Lower leg skin (tissue), 4 donors: ENCODE results near the gene WDR64. TPM values are rescaled to one million over a fixed set of nuclear protein-coding genes. Genes with fewer than 3 reads are reported as not detected.

Experiments
- DNase-seq, 2 donors: peaks; one replicate each; pipeline ENCODE4 v3.0.0-alpha.2; 2019; ENCODE audit warnings: low spot score in 2 of 2
- H3K4me3 ChIP-seq: fragments of 200-600 bp; sonication (generic); 2 replicates; pipeline ENCODE4 v1.5.1; 2017; ENCODE audit warnings: mild to moderate bottlenecking, low read depth; ENCODE audit not compliant: poor library complexity, severe bottlenecking
- CTCF ChIP-seq, 3 donors: fragments of 450-650 bp; IDR thresholded peaks; one replicate each; pipeline ENCODE4 v1.5.1; 2016; ENCODE audit warnings: antibody characterized with exemption in 3 of 3, mild to moderate bottlenecking in 3 of 3, moderate library complexity in 2 of 3
- POLR2A ChIP-seq, 2 donors: fragments of 450-650 bp; IDR thresholded peaks; one replicate each; pipeline ENCODE4 v1.6.1; 2016 to 2017; ENCODE audit warnings: antibody characterized with exemption in 2 of 2, mild to moderate bottlenecking in 1 of 2, moderate library complexity in 1 of 2
- WGBS, 2 donors: methylation state at CpG; one replicate each; pipeline ENCODE4 v1.1.5; 2018; 5-methylcytosine and 5-hydroxymethylcytosine counted together
- intact Hi-C: fragments of 100-400 bp; cut with DNase I; formaldehyde crosslinking; loops from one replicate; pipeline ENCODE4 v1.15.0; 2023; ENCODE audit warnings: low total_unique reads
- total RNA-seq, 4 donors: library from RNA; depleted of rRNA; stranded (reverse); fragments of >200 nt; gene quantifications; one replicate each; pipeline ENCODE4 v1.1.0, GENCODE V29; 2016

The WDR64 gene
- total RNA-seq, 4 donors from 2014 or later = not detected

- intact Hi-C loops = no loop called here
Measured at GRCh38 chr1:241776911-241777310, 124.8 kb downstream of the WDR64 start.

GRCh38 chr1:241778117-241778516 lies 126.0 kb downstream of the WDR64 start:
- intact Hi-C loops = no loop called here
- 89 to 97% methylated on average over 1 of the region's 1 CpG for WGBS, 2 donors
- no peak for DNase-seq
- no peak overlapping the region for H3K4me3 ChIP-seq
- TF ChIP-seq POLR2A (IDR thresholded peaks at IDR 0.05) (no peak), CTCF (IDR thresholded peaks at IDR 0.05) (no peak)

More at GRCh38 chr1:241776911-241777310, 124.8 kb downstream of the WDR64 start:
- no peak for TF ChIP-seq CTCF (IDR thresholded peaks at IDR 0.05)
- no peak for TF ChIP-seq POLR2A (IDR thresholded peaks at IDR 0.05)
- no peak for DNase-seq
- no peak overlapping the region for H3K4me3 ChIP-seq

GRCh38 chr1:241779897-241780296 lies 127.8 kb downstream of the WDR64 start:
- 90 to 93% methylated on average over 1 of the region's 1 CpG for WGBS, 2 donors
- TF ChIP-seq CTCF (IDR thresholded peaks at IDR 0.05) (no peak), POLR2A (IDR thresholded peaks at IDR 0.05) (no peak)
- no peak overlapping the region for H3K4me3 ChIP-seq
- intact Hi-C loops = no loop called here
- DNase-seq = no peak

- 33 to 40% methylated on average over 4 of the region's 4 CpGs for WGBS, 2 donors
- no peak for TF ChIP-seq CTCF (IDR thresholded peaks at IDR 0.05)
- no peak for TF ChIP-seq POLR2A (IDR thresholded peaks at IDR 0.05)
- no peak for DNase-seq
- no peak overlapping the region for H3K4me3 ChIP-seq
- intact Hi-C loops = no loop called here
Measured at GRCh38 chr1:241782396-241782795, 130.3 kb downstream of the WDR64 start.

- WGBS, 2 donors = 68 to 80% methylated on average over 4 of the region's 4 CpGs
- TF ChIP-seq CTCF (IDR thresholded peaks at IDR 0.05) (no peak), POLR2A (IDR thresholded peaks at IDR 0.05) (no peak)
- no peak for DNase-seq
- no peak overlapping the region for H3K4me3 ChIP-seq
- intact Hi-C loops = no loop called here
Measured at GRCh38 chr1:241787691-241788090, 135.6 kb downstream of the WDR64 start.

GRCh38 chr1:241789061-241789460 lies 137.0 kb downstream of the WDR64 start:
- no peak for DNase-seq
- H3K4me3 ChIP-seq = no peak overlapping the region
- intact Hi-C loops = no loop called here
- 74 to 76% methylated on average over 2 of the region's 2 CpGs for WGBS, 2 donors
- no peak for TF ChIP-seq POLR2A (IDR thresholded peaks at IDR 0.05)
- TF ChIP-seq CTCF (IDR thresholded peaks at IDR 0.05) = no peak
